ENCODE measurements around the gene ECSCR. TPM values are rescaled to one million over a fixed set of nuclear protein-coding genes. Genes with fewer than 3 reads are reported as not detected.
"Not testable (repeated sequence)": the region's sequence is repeated elsewhere in the genome, so short reads cannot be mapped to it uniquely, and the experiment has no call there.

The ECSCR gene
- total RNA-seq, 3 donors from 2014 or later (not counting 1 experiment from before 2014, with no cell fraction given): 0.48 TPM; not detected in 2

- Mint-ChIP-seq H3K36me3 (no peaks in the 10 kb centered on the region), H3K27ac (no peak overlapping the region), H3K27me3 (ENCODE audit: low read depth in 2 of 2) (no peaks in the 10 kb centered on the region), H3K4me1 (no peaks in the 10 kb centered on the region), H3K4me3 (no peak overlapping the region), H3K9me3 (no peaks in the 10 kb centered on the region)
- no peaks in the 10 kb centered on the region for H3K4me1 ChIP-seq (ENCODE audit: control insufficient read depth, insufficient read depth, low read length)
- no peaks in the 10 kb centered on the region for H3K36me3 ChIP-seq (ENCODE audit: control insufficient read depth, insufficient read depth, low read length)
- TF ChIP-seq CTCF (IDR thresholded peaks at IDR 0.05): no peak
- DNase-seq (no peak), ATAC-seq (no peak)
- H3K27ac ChIP-seq (ENCODE audit: low read length): no peak overlapping the region
- H3K27me3 ChIP-seq (ENCODE audit: control insufficient read depth, insufficient read depth, low read length): no peaks in the 10 kb centered on the region
- 93% methylated on average over 15 of the region's 17 CpGs for WGBS (ENCODE audit: insufficient coverage)
- no peaks in the 10 kb centered on the region for H3K9me3 ChIP-seq (ENCODE audit: control insufficient read depth, insufficient read depth, low read length)
- H3K4me3 ChIP-seq (ENCODE audit: low read length): no peak overlapping the region
- intact Hi-C loops (cut with micrococcal nuclease): no loop called here
Measured at GRCh38 chr5:139410993-139411828, 51.3 kb downstream of the ECSCR start.

- Histone ChIP-seq H3K9me3 (ENCODE audit: control insufficient read depth, insufficient read depth, low read length) (no peaks in the 10 kb centered on the region), H3K27ac (ENCODE audit: low read length) (no peak overlapping the region), H3K27me3 (ENCODE audit: control insufficient read depth, insufficient read depth, low read length) (no peaks in the 10 kb centered on the region), H3K36me3 (ENCODE audit: control insufficient read depth, insufficient read depth, low read length) (no peaks in the 10 kb centered on the region), H3K4me3 (ENCODE audit: low read length) (no peak overlapping the region), H3K4me1 (ENCODE audit: control insufficient read depth, insufficient read depth, low read length) (no peaks in the 10 kb centered on the region)
- ATAC-seq: no peak
- H3K27ac Mint-ChIP-seq: no peak overlapping the region
- H3K9me3 Mint-ChIP-seq: no peaks in the 10 kb centered on the region
- 88% methylated on average over 6 of the region's 6 CpGs for WGBS (ENCODE audit: insufficient coverage)
- no peaks in the 10 kb centered on the region for H3K27me3 Mint-ChIP-seq (ENCODE audit: low read depth in 2 of 2)
- DNase-seq: no peak
- H3K36me3 Mint-ChIP-seq: no peaks in the 10 kb centered on the region
- no peak overlapping the region for H3K4me3 Mint-ChIP-seq
- H3K4me1 Mint-ChIP-seq: no peaks in the 10 kb centered on the region
- TF ChIP-seq CTCF (IDR thresholded peaks at IDR 0.05): no peak
- intact Hi-C loops (cut with micrococcal nuclease): no loop called here
Measured at GRCh38 chr5:139410121-139410992, 52.2 kb downstream of the ECSCR start.

GRCh38 chr5:139409116-139409515 is 53.4 kb downstream of the ECSCR start:
- H3K36me3 ChIP-seq (ENCODE audit: control insufficient read depth, insufficient read depth, low read length); intact Hi-C loops (cut with micrococcal nuclease); H3K4me1 ChIP-seq (ENCODE audit: control insufficient read depth, insufficient read depth, low read length); H3K9me3 ChIP-seq (ENCODE audit: control insufficient read depth, insufficient read depth, low read length); H3K4me3 ChIP-seq (ENCODE audit: low read length); H3K27ac ChIP-seq (ENCODE audit: low read length); H3K27me3 ChIP-seq (ENCODE audit: control insufficient read depth, insufficient read depth, low read length); H3K9me3 Mint-ChIP-seq; H3K27me3 Mint-ChIP-seq (ENCODE audit: low read depth in 2 of 2); H3K4me3 Mint-ChIP-seq; ATAC-seq; H3K36me3 Mint-ChIP-seq; DNase-seq; H3K4me1 Mint-ChIP-seq; H3K27ac Mint-ChIP-seq: not testable (repeated sequence)
- 100% methylated on average over 2 of the region's 5 CpGs for WGBS (ENCODE audit: insufficient coverage)

GRCh38 chr5:139408191-139408590 is 54.4 kb downstream of the ECSCR start:
- Mint-ChIP-seq H3K4me3 (no peak overlapping the region), H3K4me1 (peaks cover 15% of the 10 kb centered on the region in 2 donors), H3K27ac (no peak overlapping the region), H3K27me3 (ENCODE audit: low read depth in 2 of 2) (no peaks in the 10 kb centered on the region), H3K36me3 (no peaks in the 10 kb centered on the region), H3K9me3 (no peaks in the 10 kb centered on the region)
- intact Hi-C loops (cut with micrococcal nuclease): no loop called here
- ATAC-seq: no peak
- Histone ChIP-seq H3K36me3 (ENCODE audit: control insufficient read depth, insufficient read depth, low read length) (no peaks in the 10 kb centered on the region), H3K9me3 (ENCODE audit: control insufficient read depth, insufficient read depth, low read length) (no peaks in the 10 kb centered on the region), H3K4me1 (ENCODE audit: control insufficient read depth, insufficient read depth, low read length) (peaks cover 14% of the 10 kb centered on the region), H3K4me3 (ENCODE audit: low read length) (no peak overlapping the region), H3K27me3 (ENCODE audit: control insufficient read depth, insufficient read depth, low read length) (no peaks in the 10 kb centered on the region), H3K27ac (ENCODE audit: low read length) (no peak overlapping the region)
- no peak for DNase-seq
- WGBS (ENCODE audit: insufficient coverage): 100% methylated on average over 2 of the region's 7 CpGs
- TF ChIP-seq CTCF (IDR thresholded peaks at IDR 0.05): no peak
